ENCODE data around the gene DOCK9. TPM values are rescaled to one million over a fixed set of nuclear protein-coding genes. Genes with fewer than 3 reads are reported as not detected.

The DOCK9 gene
- polyA plus RNA-seq, 1 of the 3 experiments (the other 2 are of a cell fraction): 16.6 TPM

DNA sequence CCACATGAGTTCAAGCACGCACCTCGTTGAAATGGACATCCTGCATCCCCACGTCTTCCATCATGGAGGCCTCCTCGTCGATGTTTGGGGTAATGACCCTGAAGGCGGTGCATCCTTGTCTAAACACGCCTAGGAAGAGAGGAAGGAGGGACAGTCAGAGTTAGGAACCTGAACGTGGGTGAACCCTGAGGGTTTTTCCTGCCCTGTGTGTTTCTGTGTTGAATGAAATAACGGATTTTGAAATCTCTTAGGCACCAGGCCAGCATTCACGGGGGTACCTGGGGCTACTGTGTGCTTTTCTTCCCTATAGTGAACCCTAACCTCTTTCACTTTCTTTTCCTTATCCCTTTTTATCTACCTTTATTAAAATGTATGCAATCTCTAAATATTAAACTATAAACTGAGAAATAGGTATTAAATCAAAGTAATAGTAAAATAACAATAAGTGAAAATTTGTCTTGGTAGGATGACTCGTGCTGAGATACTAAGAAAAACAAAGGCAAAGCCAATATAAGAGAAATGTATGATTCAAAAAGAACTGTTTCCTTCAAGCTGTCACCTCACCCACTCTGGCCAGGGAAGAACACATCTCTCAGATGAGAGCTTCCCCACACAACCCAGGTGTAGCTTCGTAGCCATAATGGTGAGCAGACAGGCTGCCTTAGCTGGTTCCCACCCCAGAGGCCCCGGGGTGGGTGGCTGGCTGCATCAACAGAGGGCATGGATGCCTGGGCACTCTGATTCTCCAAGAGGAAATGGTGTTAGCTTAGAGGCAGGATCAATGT lies 153.3 kb downstream of the DOCK9 start:
- POLR2A ChIA-PET: no interaction called here
- Histone ChIP-seq H3F3A (replicated peaks; ENCODE audit: insufficient read depth) (peaks cover 22% of the 10 kb centered on the region), H3K4me1 (ENCODE audit: control insufficient read depth in 1 of 2, insufficient read depth in 2 of 2, low read depth in 1 of 2, low read length in 1 of 2) (peaks cover 24 to 37% of the 10 kb centered on the region in 2 experiments), H3K4me3 (ENCODE audit: low read depth in 2 of 2, low read length in 1 of 2) (no peak overlapping the region), H4K20me1 (ENCODE audit: insufficient read depth) (no peaks in the 10 kb centered on the region), H3K4me2 (peak overlapping the region; percentile 51), H3K9me2 (no peaks in the 10 kb centered on the region), H3K9me3 (no peaks in the 10 kb centered on the region), H3K9ac (no peak overlapping the region), H2AFZ (ENCODE audit: low read depth) (no peak overlapping the region; the same call in 1 of the 2 replicates), H3K27ac (ENCODE audit: low read depth in 2 of 2, low read length in 1 of 2) (peak overlapping the region in 1 of 2 experiments; percentile 10; a peak in 1 of 4 replicates), H3K27me3 (ENCODE audit: insufficient read depth) (no peaks in the 10 kb centered on the region), H3K36me3 (replicated peaks in 1 of 2; ENCODE audit: control insufficient read depth in 1 of 2, insufficient read depth in 2 of 2, low read length in 1 of 2) (peaks cover 0 to 9% of the 10 kb centered on the region in 2 experiments), H3K79me2 (ENCODE audit: insufficient read depth) (no peaks in the 10 kb centered on the region)
- CTCF ChIA-PET: interaction anchor here (1.1 to 4.0 kb wide), 2 partner anchors 15 to 150 kb away, joined by 3 to 14 read pairs; no protein-coding TSS in a partner anchor
- WGBS (ENCODE audit: low lambda C conversion rate): 87% methylated on average over 10 of the region's 13 CpGs
- TF ChIP-seq GABPA (IDR thresholded peaks at IDR 0.05; ENCODE audit: low read depth) (no peak), EZH2phosphoT487 (IDR thresholded peaks at IDR 0.05; ENCODE audit: borderline replicate concordance, low read depth) (no peak), TEAD4 (IDR thresholded peaks at IDR 0.05; ENCODE audit: borderline replicate concordance, insufficient read depth) (no peak), FOSL2 (IDR thresholded peaks at IDR 0.05; ENCODE audit: borderline replicate concordance, low read depth) (peak; percentile 12; the same call in 1 of the 2 replicates), NFIC (IDR thresholded peaks at IDR 0.05; ENCODE audit: borderline replicate concordance) (0 out of 2 replicates have a peak, but pooled peaks have one; percentile 7), CHD2 (IDR thresholded peaks at IDR 0.05; ENCODE audit: low read length, partially characterized antibody) (no peak), JUND (IDR thresholded peaks at IDR 0.05) (no peak), NRF1 (IDR thresholded peaks at IDR 0.05; ENCODE audit: low read depth, low read length) (no peak)
- TF ChIP-seq, protein P1, sequence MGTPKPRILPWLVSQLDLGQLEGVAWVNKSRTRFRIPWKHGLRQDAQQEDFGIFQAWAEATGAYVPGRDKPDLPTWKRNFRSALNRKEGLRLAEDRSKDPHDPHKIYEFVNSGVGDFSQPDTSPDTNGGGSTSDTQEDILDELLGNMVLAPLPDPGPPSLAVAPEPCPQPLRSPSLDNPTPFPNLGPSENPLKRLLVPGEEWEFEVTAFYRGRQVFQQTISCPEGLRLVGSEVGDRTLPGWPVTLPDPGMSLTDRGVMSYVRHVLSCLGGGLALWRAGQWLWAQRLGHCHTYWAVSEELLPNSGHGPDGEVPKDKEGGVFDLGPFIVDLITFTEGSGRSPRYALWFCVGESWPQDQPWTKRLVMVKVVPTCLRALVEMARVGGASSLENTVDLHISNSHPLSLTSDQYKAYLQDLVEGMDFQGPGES (IDR thresholded peaks at IDR 0.05; ENCODE audit: low read depth, low read length): no peak
- no peak for DNase-seq

DNA sequence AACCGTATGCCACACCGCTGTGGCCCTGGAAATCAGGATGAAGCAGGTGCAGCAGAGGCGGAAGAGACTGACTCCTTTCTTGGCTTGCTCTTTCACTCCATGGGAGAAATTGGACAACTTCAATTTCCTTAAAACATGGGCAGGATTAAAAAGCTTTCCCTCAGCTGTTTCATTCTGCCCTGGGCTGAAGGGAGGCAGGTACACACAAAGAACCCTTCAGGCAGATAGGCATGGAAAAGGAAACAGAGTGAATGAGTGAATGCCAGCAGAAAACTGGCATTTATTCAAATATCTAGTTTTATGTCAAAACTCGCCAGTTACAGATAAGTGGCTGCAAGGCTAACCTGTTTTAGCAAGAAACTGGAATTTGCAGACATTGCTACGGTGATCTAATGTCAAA lies 154.4 kb downstream of the DOCK9 start:
- CTCF ChIA-PET: interaction anchor here (1.3 to 4.0 kb wide), 2 partner anchors 9 to 17 kb away, joined by 4 to 14 read pairs; no protein-coding TSS in a partner anchor
- Histone ChIP-seq H3K27me3 (ENCODE audit: insufficient read depth) (no peaks in the 10 kb centered on the region), H3F3A (replicated peaks; ENCODE audit: insufficient read depth) (peaks cover 22% of the 10 kb centered on the region), H4K20me1 (ENCODE audit: insufficient read depth) (no peaks in the 10 kb centered on the region), H2AFZ (ENCODE audit: low read depth) (no peak overlapping the region), H3K36me3 (replicated peaks in 1 of 2; ENCODE audit: control insufficient read depth in 1 of 2, insufficient read depth in 2 of 2, low read length in 1 of 2) (peaks cover 0 to 6% of the 10 kb centered on the region in 2 experiments), H3K9me2 (no peaks in the 10 kb centered on the region), H3K27ac (ENCODE audit: low read depth in 2 of 2, low read length in 1 of 2) (no peak overlapping the region), H3K4me2 (no peak overlapping the region), H3K4me1 (ENCODE audit: control insufficient read depth in 1 of 2, insufficient read depth in 2 of 2, low read depth in 1 of 2, low read length in 1 of 2) (peaks cover 24 to 37% of the 10 kb centered on the region in 2 experiments), H3K4me3 (ENCODE audit: low read depth in 2 of 2, low read length in 1 of 2) (no peak overlapping the region), H3K9me3 (no peaks in the 10 kb centered on the region), H3K9ac (no peak overlapping the region), H3K79me2 (ENCODE audit: insufficient read depth) (no peaks in the 10 kb centered on the region)
- 100% methylated on average over 5 of the region's 5 CpGs for WGBS (ENCODE audit: low lambda C conversion rate)
- POLR2A ChIA-PET: no interaction called here
- DNase-seq: no peak
- no peak for TF ChIP-seq SMC3 (IDR thresholded peaks at IDR 0.05; ENCODE audit: low read depth, low read length)
- no peak for TF ChIP-seq EP300 (IDR thresholded peaks at IDR 0.05; ENCODE audit: borderline replicate concordance in 1 of 2, low read depth in 1 of 2, low read length in 1 of 2)
- TF ChIP-seq, protein P2, sequence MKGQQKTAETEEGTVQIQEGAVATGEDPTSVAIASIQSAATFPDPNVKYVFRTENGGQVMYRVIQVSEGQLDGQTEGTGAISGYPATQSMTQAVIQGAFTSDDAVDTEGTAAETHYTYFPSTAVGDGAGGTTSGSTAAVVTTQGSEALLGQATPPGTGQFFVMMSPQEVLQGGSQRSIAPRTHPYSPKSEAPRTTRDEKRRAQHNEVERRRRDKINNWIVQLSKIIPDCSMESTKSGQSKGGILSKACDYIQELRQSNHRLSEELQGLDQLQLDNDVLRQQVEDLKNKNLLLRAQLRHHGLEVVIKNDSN (IDR thresholded peaks at IDR 0.05; ENCODE audit: borderline replicate concordance, low read depth): no peak
- no peak for TF ChIP-seq MEF2A (IDR thresholded peaks at IDR 0.05; ENCODE audit: borderline replicate concordance, low read depth)
- TF ChIP-seq NFIC (IDR thresholded peaks at IDR 0.05; ENCODE audit: borderline replicate concordance): no peak
- TF ChIP-seq RXRA (IDR thresholded peaks at IDR 0.05; ENCODE audit: borderline replicate concordance, low read depth): no peak
- TF ChIP-seq, protein P3, sequence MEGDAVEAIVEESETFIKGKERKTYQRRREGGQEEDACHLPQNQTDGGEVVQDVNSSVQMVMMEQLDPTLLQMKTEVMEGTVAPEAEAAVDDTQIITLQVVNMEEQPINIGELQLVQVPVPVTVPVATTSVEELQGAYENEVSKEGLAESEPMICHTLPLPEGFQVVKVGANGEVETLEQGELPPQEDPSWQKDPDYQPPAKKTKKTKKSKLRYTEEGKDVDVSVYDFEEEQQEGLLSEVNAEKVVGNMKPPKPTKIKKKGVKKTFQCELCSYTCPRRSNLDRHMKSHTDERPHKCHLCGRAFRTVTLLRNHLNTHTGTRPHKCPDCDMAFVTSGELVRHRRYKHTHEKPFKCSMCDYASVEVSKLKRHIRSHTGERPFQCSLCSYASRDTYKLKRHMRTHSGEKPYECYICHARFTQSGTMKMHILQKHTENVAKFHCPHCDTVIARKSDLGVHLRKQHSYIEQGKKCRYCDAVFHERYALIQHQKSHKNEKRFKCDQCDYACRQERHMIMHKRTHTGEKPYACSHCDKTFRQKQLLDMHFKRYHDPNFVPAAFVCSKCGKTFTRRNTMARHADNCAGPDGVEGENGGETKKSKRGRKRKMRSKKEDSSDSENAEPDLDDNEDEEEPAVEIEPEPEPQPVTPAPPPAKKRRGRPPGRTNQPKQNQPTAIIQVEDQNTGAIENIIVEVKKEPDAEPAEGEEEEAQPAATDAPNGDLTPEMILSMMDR (IDR thresholded peaks at IDR 0.05): no peak
- TF ChIP-seq, protein P4, sequence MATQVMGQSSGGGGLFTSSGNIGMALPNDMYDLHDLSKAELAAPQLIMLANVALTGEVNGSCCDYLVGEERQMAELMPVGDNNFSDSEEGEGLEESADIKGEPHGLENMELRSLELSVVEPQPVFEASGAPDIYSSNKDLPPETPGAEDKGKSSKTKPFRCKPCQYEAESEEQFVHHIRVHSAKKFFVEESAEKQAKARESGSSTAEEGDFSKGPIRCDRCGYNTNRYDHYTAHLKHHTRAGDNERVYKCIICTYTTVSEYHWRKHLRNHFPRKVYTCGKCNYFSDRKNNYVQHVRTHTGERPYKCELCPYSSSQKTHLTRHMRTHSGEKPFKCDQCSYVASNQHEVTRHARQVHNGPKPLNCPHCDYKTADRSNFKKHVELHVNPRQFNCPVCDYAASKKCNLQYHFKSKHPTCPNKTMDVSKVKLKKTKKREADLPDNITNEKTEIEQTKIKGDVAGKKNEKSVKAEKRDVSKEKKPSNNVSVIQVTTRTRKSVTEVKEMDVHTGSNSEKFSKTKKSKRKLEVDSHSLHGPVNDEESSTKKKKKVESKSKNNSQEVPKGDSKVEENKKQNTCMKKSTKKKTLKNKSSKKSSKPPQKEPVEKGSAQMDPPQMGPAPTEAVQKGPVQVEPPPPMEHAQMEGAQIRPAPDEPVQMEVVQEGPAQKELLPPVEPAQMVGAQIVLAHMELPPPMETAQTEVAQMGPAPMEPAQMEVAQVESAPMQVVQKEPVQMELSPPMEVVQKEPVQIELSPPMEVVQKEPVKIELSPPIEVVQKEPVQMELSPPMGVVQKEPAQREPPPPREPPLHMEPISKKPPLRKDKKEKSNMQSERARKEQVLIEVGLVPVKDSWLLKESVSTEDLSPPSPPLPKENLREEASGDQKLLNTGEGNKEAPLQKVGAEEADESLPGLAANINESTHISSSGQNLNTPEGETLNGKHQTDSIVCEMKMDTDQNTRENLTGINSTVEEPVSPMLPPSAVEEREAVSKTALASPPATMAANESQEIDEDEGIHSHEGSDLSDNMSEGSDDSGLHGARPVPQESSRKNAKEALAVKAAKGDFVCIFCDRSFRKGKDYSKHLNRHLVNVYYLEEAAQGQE (IDR thresholded peaks at IDR 0.05; ENCODE audit: low read depth, low read length): no peak
- no peak for TF ChIP-seq SIN3A (IDR thresholded peaks at IDR 0.05; ENCODE audit: borderline replicate concordance, low read depth, low read length)
- no peak for TF ChIP-seq GABPA (IDR thresholded peaks at IDR 0.05; ENCODE audit: low read depth)

Measured in SK-N-SH (cell line).